Measurements from ENCODE around the gene ZNF577.
"Not testable (repeated sequence)": the region's sequence is repeated elsewhere in the genome, so short reads cannot be mapped to it uniquely, and the experiment has no call there.

The ZNF577 gene

GRCh38 chr19:51887522-51888498 is at the start of gene ZNF577:
Gene ZNF577, minus strand, starts transcription at chr19:51887951. Its CDS starts 7,569 bp downstream, at chr19:51880382.
- peak; percentile 77 for DNase-seq

- DNase-seq = no peak
Measured at GRCh38 chr19:51931921-51932320, 44.2 kb upstream of the ZNF577 start.

GRCh38 chr19:51927859-51928258 is 40.1 kb upstream of the ZNF577 start:
- no peak for DNase-seq

GRCh38 chr19:51926784-51927741 is 39.3 kb upstream of the ZNF577 start, which contains the start of gene ZNF613:
Gene ZNF613, plus strand, starts transcription at chr19:51927472. Its CDS starts 8,749 bp downstream, at chr19:51936221.
- peak; percentile 86 for DNase-seq

DNA sequence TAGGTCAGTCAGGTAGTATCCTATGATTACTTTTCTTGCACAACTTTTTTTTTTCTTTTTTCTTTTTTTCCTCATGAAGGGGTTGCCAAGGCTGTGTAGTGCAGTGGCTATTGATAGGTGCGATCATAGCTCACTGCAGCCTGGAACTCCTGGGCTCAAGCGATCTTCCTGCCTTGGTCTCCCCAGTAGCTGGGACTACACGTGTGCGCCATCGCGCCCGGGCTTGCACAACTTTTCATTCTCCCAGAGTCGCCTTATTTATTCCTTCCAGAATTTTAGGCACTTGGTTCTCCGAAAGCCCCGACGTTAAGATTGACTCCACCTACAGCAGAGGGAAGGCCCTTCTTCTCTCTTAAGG is 38.7 kb upstream of the ZNF577 start:
- DNase-seq = no peak

- peak; percentile 30 for DNase-seq
Measured at GRCh38 chr19:51921949-51922348, 34.2 kb upstream of the ZNF577 start.

- DNase-seq = no peak
Measured at GRCh38 chr19:51919606-51920005, 31.9 kb upstream of the ZNF577 start.

- no peak for DNase-seq
Measured at GRCh38 chr19:51916167-51916566, 28.4 kb upstream of the ZNF577 start.

DNA sequence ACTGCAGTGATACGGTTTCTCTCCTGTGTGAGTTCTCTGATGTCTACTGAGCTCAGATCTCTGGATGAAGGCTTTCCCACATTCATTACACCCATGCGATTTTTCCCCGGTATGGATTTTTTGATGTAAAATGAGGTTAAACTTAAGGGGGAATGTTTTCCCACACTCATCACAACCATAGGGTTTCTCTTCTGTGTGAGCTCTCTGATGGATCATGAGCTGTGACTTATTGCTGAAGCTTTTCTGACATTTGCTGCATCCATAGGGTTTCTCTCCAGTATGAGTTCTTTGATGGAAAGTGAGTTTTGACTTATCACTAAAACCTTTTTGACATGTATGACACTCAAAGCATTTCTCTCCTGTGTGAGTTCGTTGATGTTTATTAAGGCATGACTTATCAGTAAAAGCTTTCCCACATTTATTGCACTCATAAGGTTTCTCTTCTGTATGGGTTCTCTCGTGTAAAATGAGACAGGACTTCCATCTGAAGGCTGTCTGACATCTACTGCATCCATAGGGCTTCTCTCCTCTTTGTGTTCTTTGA is 27.6 kb upstream of the ZNF577 start:
- no peak for DNase-seq

- not testable (repeated sequence) for DNase-seq
Measured at GRCh38 chr19:51907981-51908380, 20.2 kb upstream of the ZNF577 start.

- DNase-seq = not testable (repeated sequence)
Measured at GRCh38 chr19:51906108-51906507, 18.4 kb upstream of the ZNF577 start.

- not testable (repeated sequence) for DNase-seq
Measured at GRCh38 chr19:51905639-51906038, 17.9 kb upstream of the ZNF577 start.

DNA sequence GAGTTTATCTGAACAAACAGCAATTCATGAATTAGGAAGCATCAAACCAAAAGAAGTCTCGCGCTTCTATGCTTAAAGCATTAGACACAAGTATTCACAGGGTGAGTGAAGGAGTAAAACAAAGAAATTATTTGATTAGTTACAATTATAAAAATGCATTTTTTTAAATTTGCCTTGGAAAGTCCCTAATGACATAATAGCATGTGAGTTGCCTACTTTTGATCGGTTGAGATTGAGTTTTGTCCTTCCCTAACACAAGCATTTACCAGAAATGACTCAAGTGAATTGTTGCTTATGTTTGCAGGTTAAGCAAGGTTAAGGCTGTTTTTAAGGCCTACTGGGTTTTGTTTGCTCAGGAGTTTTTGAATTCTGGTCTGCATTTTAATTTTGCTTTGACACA is 17.5 kb upstream of the ZNF577 start:
- no peak for DNase-seq

GRCh38 chr19:51904331-51905165 is 16.8 kb upstream of the ZNF577 start, which contains the start of gene ZNF649:
Gene ZNF649, minus strand, starts transcription at chr19:51905017. Its CDS starts 4,910 bp downstream, at chr19:51900107.
- DNase-seq = peak; percentile 88

GRCh38 chr19:51903192-51903591 is 15.4 kb upstream of the ZNF577 start:
- DNase-seq = no peak

DNA sequence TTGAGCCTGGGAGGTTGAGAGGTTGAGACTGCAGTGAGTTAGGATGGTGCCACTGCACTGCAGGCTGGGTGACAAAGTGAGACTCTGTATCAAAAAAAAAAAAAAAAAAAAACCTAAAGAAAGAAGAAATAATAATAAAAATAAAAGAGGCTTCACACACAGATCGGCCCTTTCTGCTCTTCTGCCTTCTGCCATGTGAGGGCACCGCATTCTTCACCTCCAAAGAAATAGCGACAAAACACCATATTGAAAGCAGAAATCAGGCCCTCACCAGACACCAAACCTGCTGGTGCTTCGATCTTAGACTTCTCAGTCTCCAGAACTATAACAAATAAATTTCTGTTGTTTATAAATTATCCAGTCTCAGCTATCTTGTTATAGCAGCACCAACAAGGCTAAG is 14.1 kb upstream of the ZNF577 start:
- no peak for DNase-seq

DNA sequence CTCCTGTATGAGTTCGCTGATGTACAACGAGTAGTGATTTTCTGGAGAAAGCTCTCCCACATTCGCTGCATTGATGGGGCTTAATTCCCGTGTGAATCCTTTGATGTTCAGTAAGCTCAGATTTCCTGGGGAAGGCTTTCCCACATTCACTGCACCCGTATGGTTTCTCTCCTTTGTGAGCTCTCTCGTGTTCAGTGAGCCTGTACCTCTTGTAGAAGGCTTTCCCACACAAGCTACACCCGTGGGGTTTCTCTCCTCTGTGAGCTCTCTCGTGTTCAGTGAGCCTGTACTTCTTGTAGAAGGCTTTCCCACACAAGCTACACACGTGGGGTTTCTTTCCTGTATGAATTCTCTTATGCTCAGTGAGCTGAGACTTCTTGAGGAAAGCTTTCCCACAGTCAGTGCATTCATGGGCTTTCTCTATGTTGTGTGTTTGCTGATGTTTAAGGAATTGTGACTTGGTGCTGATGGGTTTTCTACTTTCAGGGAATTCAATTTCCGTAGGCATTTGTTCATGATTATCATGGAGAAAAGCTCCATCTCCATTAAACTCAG is 3.5 kb upstream of the ZNF577 start:
- DNase-seq = no peak

DNA sequence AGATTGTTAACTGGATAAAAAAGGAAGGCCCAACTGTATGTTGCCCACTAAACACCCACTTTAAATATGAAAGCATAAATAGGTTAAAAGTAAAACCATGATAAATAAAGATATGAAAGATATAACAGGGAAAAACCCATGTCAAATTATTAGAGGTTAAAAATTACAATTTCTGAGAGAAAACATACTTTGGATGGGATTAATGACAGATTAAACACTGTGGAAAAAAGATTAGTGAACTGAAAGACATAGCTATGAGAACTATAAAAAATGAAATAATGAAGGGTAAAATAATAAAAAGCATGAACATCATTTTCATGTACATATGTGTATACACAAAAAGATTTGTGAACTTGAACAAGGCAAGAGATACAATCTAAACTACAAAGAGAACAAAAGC is 2.2 kb upstream of the ZNF577 start:
- DNase-seq = no peak

DNA sequence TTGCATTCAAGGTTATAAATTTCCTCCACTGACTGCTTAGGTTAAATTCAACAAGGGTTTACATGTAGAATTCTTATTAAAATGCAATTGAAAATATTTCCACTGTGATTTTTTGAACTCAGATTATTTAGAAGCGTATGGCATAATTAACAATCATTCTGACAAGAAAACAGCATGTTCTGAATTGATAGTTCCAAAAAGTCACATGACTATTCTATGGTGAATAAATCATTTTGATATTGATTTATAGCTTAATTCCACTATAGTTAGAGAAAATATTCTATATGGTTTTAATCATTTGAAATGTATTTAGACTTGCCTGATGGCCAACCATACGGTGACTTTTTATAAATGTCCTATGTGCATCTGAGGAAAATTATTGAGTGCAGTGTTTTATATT is 3.0 kb downstream of the ZNF577 start:
- no peak for DNase-seq

- DNase-seq = no peak
Measured at GRCh38 chr19:51882518-51882917, 5.2 kb downstream of the ZNF577 start.

- DNase-seq = no peak
Measured at GRCh38 chr19:51873097-51873496, 14.7 kb downstream of the ZNF577 start.

Data from stimulated activated CD8-positive, alpha-beta memory T cell treated with anti-CD3 and anti-CD28 coated beads, Interleukin-4, amount 100 ng/mL, for 48 hours (primary cell).